HG03571 (cell line): ENCODE data around the gene RPL13.

Experiments used
- ATAC-seq: cut with Tn5 transposase; IDR thresholded peaks from one replicate; pipeline ENCODE4 v1.9.1; 2021; ENCODE audit not compliant: unreplicated experiment

Gene RPL13

GRCh38 chr16:89545044-89545830 is 15.2 kb upstream of the RPL13 start:
- ATAC-seq: no peak

- no peak for ATAC-seq
These were observed 14.5 kb upstream of the RPL13 start for GRCh38 chr16:89545831-89546574.

DNA sequence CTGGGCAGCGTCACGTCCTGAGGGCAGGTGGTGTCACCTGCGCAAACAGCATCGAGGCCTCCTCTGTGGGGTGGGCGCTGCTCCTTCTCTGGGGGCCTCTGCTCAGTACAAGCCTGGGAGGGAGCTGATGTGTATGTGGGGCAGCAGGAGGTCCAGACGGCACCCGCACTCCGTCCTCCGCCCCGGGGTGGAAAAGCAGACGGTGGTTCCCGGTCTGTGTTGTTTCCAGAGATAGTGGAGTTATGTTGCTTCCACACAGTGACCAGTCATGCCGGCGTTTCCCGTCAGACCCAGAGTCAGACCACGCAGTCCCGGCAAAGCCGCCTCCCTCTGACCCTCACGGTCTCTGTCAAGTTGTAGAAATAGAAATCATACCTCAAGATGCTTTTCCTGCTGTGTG is 13.7 kb upstream of the RPL13 start:
- no peak for ATAC-seq

DNA sequence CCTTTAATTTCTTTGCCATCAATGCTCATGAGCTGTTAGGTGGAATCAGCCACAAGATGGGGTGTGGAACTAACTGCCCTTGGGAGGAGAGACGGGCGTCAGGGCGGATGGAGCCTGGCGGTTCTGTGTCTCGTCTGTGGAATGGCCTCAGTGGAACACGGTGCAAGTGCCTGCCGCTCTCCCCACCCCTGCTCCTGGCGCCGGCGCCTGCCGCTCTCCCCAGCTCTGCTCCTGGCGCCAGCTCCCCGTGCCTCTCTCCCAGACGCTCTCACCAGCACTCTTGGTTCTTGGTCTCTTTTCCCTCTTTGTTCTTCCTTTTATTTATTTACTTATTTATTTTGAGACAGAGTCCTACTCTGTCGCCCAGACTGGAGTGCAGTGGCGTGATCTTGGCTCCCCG is 13.2 kb upstream of the RPL13 start:
- ATAC-seq: no peak

GRCh38 chr16:89547860-89548259 is 12.6 kb upstream of the RPL13 start:
- ATAC-seq: no peak

DNA sequence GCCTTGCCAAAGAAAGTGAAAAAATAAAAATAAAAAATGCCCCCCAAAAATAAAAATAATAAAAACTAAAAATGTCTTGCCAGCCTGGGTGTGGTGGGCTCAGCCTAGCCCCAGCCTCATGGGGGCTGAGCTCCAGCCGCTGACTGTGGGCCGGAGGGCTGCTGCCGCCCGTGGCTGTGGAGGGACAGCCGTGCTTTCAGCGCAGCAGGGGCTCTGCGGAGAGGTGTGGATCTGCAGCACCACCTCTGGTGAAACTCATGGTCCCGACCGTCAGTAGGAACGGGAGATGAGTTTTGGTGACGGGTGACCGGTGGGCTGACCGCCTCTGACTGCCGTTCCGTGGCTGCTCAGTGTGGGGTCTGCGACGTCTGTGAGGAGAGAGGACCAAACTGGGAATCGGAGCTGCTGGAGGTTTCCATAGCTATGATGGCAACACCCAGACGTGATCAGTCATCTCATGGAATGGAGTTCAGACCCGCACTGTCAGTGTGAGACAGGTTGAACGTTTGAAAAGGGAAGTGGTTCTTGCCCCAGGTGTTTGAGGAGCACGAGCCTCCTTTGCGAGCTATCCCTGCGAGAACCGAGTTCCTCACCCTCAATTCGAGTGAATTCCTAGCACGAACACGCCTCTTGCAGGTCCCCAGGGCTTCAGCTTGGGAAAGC is 12.0 kb upstream of the RPL13 start:
- no peak for ATAC-seq

GRCh38 chr16:89549007-89549700 is 11.3 kb upstream of the RPL13 start:
- ATAC-seq: no peak

DNA sequence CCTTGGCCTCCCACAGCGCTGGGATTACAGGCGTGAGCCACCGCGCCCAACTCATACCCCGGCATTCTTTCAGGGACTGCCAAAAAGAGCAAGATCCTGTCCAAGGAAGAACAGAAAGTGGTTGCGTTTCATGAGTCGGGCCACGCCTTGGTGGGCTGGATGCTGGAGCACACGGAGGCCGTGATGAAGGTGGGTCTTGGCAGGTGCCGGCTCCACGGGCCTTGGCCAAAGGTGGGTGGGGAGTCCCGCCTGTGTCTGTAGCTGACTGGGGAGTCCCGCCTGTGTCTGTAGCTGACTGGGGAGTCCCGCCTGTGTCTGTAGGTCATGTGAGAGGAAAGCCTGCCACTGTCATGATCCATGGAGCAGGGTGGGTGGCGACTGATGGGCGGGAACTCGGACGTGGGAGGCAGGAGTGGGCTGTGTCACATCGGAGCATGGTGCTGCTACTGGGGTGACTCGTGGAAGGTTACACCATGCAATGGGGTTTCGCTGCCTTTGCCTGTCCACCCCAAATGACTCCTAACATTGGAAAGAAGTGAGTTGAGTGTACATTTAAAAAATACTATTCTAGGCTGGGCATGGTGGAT is 10.0 kb upstream of the RPL13 start:
- ATAC-seq: no peak

GRCh38 chr16:89552329-89552728 is 8.2 kb upstream of the RPL13 start:
- no peak for ATAC-seq

DNA sequence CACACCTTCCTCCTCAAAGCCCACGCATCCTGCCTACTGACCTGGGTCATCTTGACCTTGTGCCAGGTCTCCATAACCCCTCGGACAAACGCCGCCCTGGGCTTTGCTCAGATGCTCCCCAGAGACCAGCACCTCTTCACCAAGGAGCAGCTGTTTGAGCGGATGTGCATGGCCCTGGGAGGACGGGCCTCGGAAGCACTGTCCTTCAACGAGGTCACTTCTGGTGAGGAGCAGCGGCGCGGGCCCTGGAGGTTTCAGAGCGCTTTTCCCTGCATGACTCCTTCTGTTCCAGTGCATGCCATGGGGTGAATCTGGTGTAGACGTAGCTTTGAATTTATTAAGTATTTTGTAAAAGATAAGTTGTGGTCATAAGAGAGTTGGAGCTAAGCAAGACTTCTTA is 7.6 kb upstream of the RPL13 start:
- ATAC-seq: no peak

DNA sequence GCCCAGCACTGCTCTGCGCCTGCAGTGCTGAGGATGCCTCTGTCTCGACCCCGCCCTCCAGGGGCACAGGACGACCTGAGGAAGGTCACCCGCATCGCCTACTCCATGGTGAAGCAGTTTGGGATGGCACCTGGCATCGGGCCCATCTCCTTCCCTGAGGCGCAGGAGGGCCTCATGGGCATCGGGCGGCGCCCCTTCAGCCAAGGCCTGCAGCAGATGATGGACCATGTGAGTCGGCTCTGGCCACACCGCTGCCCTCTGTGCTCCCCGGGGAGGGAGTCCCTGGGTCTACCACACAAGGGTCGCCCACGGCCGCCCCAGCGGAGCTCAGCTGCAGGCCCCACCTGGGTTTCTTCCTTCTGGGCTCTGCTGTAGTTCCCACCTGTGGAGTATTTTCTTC is 6.7 kb upstream of the RPL13 start:
- no peak for ATAC-seq

DNA sequence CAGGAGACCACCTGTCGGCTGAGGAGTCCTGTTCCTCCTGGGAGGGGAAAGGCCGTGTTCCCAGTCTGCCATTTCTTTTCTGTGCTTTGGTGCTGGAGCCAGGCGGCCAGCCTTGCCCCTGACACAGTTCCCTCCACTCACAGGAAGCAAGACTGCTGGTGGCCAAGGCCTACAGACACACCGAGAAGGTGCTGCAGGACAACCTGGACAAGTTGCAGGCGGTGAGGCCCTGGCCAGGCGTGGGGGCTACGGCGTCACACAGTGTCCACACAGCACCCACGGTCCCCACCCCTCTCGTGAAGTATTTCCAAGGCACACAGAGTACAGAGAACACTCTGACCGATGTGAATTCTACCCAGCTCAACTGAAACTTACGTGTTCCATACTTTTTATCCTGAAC is 6.1 kb upstream of the RPL13 start:
- ATAC-seq: no peak

DNA sequence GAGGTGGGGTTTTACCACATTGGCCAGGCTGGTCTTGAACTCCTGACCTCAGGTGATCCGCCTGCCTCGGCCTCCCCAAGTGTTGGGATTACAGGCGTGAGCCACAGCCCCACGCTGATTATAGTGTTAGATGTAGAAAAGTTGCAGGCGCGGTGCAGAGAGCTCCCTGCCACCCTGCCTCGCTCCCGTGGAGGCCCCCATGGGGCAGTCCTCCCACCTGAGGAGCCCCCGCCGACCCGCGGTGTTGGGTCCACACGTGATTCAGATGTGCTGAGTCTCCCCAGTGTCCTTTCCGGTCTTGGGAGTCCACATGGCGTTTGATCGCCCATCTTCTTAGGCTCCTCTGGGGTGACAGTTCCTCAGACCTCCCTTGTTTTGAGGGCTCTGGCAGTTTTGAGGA is 5.2 kb upstream of the RPL13 start:
- ATAC-seq: no peak

GRCh38 chr16:89555780-89556179 is 4.7 kb upstream of the RPL13 start:
- no peak for ATAC-seq

- no peak for ATAC-seq
These were observed 3.5 kb upstream of the RPL13 start for GRCh38 chr16:89556750-89557689.

DNA sequence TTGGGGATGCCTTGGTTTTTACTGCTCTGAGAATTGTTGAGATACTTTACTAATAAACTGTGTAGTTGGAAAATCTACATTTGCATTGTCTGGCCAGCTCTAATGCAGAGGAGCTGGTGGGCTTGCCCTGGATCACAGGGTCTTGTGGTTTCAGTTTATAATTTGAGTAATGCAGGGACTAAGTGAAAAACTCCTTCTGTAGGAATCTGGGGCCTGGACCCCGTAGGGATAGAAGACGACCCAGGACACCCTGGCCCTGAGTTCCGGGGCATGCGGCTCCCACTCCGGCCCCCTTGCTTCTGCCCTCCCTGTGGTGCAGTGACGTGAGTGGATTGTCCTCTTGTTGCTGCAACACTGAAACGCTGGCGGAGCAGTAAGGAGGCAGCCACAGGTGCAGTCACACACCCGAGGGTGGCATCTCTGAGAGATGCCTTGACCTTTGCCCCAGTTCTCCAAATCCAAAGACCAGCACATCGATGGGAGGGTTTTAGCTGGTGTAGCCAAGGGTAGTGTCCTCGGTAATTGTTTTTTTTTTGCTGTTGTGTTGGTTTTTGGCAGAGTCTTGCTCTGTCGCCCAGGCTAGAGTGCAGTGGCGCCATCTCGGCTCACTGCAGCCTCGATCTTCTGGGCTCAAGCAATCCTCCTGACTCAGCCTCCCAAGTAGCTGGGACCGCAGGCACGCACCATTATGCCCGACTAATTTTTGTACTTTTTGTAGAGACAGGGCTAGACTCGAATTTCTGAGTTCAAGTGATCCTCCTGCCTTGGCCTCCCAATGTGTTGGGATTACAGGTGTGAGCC is 2.6 kb upstream of the RPL13 start:
- no peak for ATAC-seq

GRCh38 chr16:89561142-89561883 is 831 bp downstream of the RPL13 start:
- ATAC-seq: no peak

DNA sequence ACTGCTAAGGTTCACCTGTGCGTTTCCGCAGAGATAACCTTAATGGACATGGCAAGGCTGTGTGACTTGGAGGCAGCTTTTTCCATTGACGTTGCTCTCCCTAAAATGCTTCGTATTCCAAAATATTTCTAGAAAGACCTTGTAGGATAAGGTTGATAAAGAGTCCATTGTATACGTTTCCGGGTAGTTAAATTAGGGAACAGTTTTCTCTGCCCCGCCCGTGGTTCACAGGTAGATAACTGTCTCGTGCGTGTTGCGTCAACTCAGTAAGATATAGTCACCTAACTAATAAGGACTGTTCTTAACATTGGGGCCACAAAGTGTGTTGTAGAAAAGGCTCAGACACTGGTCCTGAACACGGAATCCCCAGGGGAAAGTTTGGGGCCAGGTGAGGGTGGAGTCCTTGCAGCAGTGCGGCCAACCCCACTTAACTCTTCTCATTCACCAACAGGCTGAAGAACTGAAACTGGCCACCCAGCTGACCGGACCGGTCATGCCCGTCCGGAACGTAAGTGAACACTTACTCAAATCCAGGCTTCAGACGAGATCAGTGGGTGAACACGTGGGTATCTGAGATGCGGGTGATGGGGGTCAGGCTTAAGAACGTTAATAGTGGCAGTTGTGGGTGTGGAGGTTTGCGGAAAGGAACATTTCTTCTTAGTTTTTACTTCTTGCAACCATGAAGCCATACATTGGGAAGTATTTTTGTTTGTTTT is 1.6 kb downstream of the RPL13 start:
- no peak for ATAC-seq
